Measurements from ENCODE around the gene PDE4D. TPM values are rescaled to one million over a fixed set of nuclear protein-coding genes. Genes with fewer than 3 reads are reported as not detected.

The PDE4D gene
- polyA plus RNA-seq, 1 donor (not counting 4 experiments of a cell fraction or from before 2014, with no cell fraction given): 3.6 TPM

GRCh38 chr5:59525957-59526356 is 367.6 kb downstream of the PDE4D start:
- H2AFZ ChIP-seq (ENCODE audit: control insufficient read depth, low read length): no peak overlapping the region
- no peak overlapping the region for H3K4me2 ChIP-seq (ENCODE audit: control insufficient read depth, extremely low read depth, insufficient read depth, low read depth, low read length)
- dilution Hi-C loops (cut with MboI; ENCODE audit: extremely low pct_ligation_motif_present, low sequenced_read_pairs): no loop called here
- no peak for FAIRE-seq
- no peaks in the 10 kb centered on the region for H3K27me3 ChIP-seq (ENCODE audit: control insufficient read depth, extremely low read depth, insufficient read depth, low read length)
- H3K9me1 ChIP-seq (ENCODE audit: control insufficient read depth, extremely low read depth, insufficient read depth, low read length): no peaks in the 10 kb centered on the region
- H3K27ac ChIP-seq (ENCODE audit: control insufficient read depth, insufficient read depth, low read length): no peak overlapping the region
- peaks cover 5% of the 10 kb centered on the region for H3K4me1 ChIP-seq (ENCODE audit: control insufficient read depth, extremely low read depth, insufficient read depth, low read length)
- H3K9ac ChIP-seq (ENCODE audit: control insufficient read depth, extremely low read depth, insufficient read depth, low read length): no peak overlapping the region
- DNase-seq (ENCODE audit: low read depth, low spot score): no peak
- no peak overlapping the region for H3K4me3 ChIP-seq (ENCODE audit: control insufficient read depth in 2 of 3, extremely low read depth in 1 of 3, insufficient read depth in 2 of 3, low read depth in 1 of 3, low read length in 3 of 3)
- no peaks in the 10 kb centered on the region for H4K20me1 ChIP-seq (ENCODE audit: control insufficient read depth, extremely low read depth, insufficient read depth, low read length)
- no peaks in the 10 kb centered on the region for H3K36me3 ChIP-seq (ENCODE audit: control insufficient read depth in 2 of 2, extremely low read depth in 1 of 2, insufficient read depth in 2 of 2, low read length in 2 of 2)
- TF ChIP-seq CTCF (optimal IDR thresholded peaks at IDR 0.05 in 1 of 3, IDR thresholded peaks at IDR 0.05 in 1 of 3, conservative IDR thresholded peaks at IDR 0.05 in 1 of 3; ENCODE audit: extremely low read depth in 1 of 3, insufficient read depth in 2 of 3, low read length in 3 of 3) (no peak), EZH2 (IDR thresholded peaks at IDR 0.05; ENCODE audit: low read length) (no peak)
- H3K9me3 ChIP-seq (ENCODE audit: control insufficient read depth, low read depth, low read length): no peaks in the 10 kb centered on the region
- H3K79me2 ChIP-seq (ENCODE audit: control insufficient read depth, insufficient read depth, low read length): no peaks in the 10 kb centered on the region

GRCh38 chr5:59525311-59525710 is 368.2 kb downstream of the PDE4D start:
- dilution Hi-C loops (cut with MboI; ENCODE audit: extremely low pct_ligation_motif_present, low sequenced_read_pairs): no loop called here
- Histone ChIP-seq H3K9ac (ENCODE audit: control insufficient read depth, extremely low read depth, insufficient read depth, low read length) (no peak overlapping the region), H3K9me1 (ENCODE audit: control insufficient read depth, extremely low read depth, insufficient read depth, low read length) (no peaks in the 10 kb centered on the region)

More at GRCh38 chr5:59525311-59525710, 368.2 kb downstream of the PDE4D start:
- Histone ChIP-seq H3K79me2 (ENCODE audit: control insufficient read depth, insufficient read depth, low read length) (no peaks in the 10 kb centered on the region), H3K36me3 (ENCODE audit: control insufficient read depth in 2 of 2, extremely low read depth in 1 of 2, insufficient read depth in 2 of 2, low read length in 2 of 2) (no peaks in the 10 kb centered on the region), H3K4me3 (ENCODE audit: control insufficient read depth in 2 of 3, extremely low read depth in 1 of 3, insufficient read depth in 2 of 3, low read depth in 1 of 3, low read length in 3 of 3) (no peak overlapping the region), H3K4me2 (ENCODE audit: control insufficient read depth, extremely low read depth, insufficient read depth, low read depth, low read length) (no peak overlapping the region), H3K27ac (ENCODE audit: control insufficient read depth, insufficient read depth, low read length) (no peak overlapping the region), H3K27me3 (ENCODE audit: control insufficient read depth, extremely low read depth, insufficient read depth, low read length) (no peaks in the 10 kb centered on the region), H2AFZ (ENCODE audit: control insufficient read depth, low read length) (no peak overlapping the region), H4K20me1 (ENCODE audit: control insufficient read depth, extremely low read depth, insufficient read depth, low read length) (no peaks in the 10 kb centered on the region), H3K9me3 (ENCODE audit: control insufficient read depth, low read depth, low read length) (no peaks in the 10 kb centered on the region), H3K4me1 (ENCODE audit: control insufficient read depth, extremely low read depth, insufficient read depth, low read length) (peaks cover 5% of the 10 kb centered on the region)
- no peak for TF ChIP-seq CTCF (optimal IDR thresholded peaks at IDR 0.05 in 1 of 3, IDR thresholded peaks at IDR 0.05 in 1 of 3, conservative IDR thresholded peaks at IDR 0.05 in 1 of 3; ENCODE audit: extremely low read depth in 1 of 3, insufficient read depth in 2 of 3, low read length in 3 of 3)
- TF ChIP-seq EZH2 (IDR thresholded peaks at IDR 0.05; ENCODE audit: low read length): no peak
- FAIRE-seq (no peak), DNase-seq (ENCODE audit: low read depth, low spot score) (no peak)
